HG03432 (cell line): ENCODE measurements around the gene IL18RAP.
A peak's percentile ranks its signal among the peaks of the same experiment; 100 is the strongest.

Experiments used
- ATAC-seq: cut with Tn5 transposase; IDR thresholded peaks from one replicate; pipeline ENCODE4 v1.9.1; 2021; ENCODE audit warnings: mild to moderate bottlenecking, moderate library complexity; ENCODE audit not compliant: unreplicated experiment

IL18RAP gene

DNA sequence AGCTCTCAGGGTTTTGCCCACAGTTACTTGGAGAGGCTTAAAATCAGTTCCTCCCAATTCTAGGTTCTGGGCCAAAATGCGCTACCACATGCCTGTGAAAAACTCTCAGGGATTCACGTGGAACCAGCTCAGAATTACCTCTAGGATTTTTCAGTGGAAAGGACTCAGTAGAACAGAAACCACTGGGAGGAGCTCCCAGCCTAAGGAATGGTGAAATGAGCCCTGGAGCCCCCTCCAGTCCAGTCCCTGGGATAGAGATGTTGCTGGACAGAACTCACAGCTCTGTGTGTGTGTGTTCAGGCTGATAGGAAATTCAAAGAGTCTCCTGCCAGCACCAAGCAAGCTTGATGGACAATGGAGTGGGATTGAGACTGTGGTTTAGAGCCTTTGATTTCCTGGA lies 29.0 kb downstream of the IL18RAP start:
- ATAC-seq: no peak

- no peak for ATAC-seq
Observed at GRCh38 chr2:102453501-102453900, 30.5 kb downstream of the IL18RAP start.

DNA sequence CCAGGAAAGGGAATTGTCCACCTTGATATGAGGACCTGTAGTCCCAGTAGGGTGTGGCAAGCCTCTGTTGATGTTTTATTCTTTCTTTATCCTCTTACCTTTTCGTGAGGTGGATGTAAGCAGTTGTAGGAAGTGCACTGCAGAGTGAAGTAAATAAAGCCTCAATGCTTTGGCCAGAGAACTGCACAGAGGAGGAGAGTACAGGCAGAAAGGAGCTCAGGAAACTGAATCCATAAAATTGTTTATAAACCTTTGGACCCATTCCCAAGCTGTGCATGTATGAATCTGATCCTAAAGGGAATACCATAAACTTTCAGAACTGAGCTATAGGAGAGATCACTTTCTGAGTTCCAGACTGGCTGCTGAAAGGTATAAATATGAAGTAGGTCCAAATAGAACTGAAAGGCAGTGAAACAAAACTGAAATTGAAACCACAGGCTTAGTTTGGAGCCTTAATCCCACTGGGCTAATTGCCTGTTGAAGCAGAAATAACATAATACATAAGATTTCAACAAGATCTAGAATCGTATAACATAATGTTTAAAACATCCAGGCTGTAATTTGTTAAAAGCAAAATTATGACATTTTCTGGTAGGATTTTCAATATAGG lies 32.2 kb downstream of the IL18RAP start:
- no peak for ATAC-seq

- no peak for ATAC-seq
Observed at GRCh38 chr2:102460467-102460866, 37.5 kb downstream of the IL18RAP start.

DNA sequence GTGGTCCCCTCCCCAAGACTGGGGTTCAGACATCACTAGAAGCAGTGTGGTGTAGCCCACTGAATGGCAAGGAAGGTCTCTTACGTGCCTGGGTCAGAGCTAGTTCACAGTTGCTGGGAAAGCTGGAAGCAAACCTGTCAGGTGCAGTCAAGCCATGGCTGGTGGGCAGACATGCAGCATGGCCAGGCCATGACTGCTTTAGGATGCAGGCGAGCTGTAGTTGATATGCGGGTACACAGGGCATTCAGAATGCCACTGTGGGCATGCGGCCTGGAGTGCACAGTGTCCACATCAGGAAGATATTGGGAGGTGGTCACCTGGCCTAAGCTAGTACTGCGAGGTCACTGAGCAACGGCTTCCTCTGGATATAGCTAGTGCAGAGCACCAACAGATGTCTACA lies 38.2 kb downstream of the IL18RAP start:
- ATAC-seq: no peak

DNA sequence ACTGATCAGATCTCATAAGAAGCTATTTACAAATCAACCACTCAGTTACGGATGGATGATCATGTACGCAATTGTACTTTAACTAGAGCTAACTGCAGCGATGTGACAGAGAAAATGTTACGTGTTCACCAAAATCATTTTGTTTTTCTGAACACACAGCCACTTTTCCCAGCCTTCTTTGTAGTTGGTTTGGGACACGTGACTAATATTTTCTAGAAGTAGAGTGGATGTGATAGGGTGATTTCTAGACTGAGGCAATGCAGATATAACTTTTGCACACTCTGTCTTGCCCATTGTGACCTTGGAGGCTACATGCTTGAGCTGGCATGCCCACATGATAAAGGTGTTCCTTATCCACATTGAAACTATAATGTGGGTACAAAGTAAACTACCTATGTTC lies 40.2 kb downstream of the IL18RAP start:
- ATAC-seq: no peak

GRCh38 chr2:102470168-102470567 lies 47.2 kb downstream of the IL18RAP start:
- no peak for ATAC-seq

DNA sequence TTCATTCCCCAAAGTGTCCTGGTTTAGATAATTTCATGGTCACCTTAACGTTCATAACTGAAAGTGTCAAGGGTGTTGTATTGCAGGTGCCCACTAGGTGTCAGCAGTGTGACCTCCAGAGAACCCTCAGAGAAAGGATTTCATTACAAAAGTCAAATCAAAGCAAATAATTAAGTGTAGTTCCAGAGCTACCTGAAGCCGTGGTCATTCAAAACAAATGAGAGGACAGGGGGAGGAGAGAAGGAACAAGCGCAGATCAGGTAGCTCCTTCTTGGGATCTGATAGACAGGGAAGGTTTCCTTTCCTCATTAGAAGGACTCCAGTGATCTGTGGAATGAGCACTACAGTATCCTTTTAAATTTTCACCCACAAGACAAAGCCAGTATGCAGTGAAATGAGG lies 50.1 kb downstream of the IL18RAP start, which contains the start of gene SLC9A4:
SLC9A4 (plus strand) TSS at position 207 of the 400 bp plus-strand sequence. CDS start 534 bp downstream, outside the sequence.
- peak; percentile 75 for ATAC-seq

DNA sequence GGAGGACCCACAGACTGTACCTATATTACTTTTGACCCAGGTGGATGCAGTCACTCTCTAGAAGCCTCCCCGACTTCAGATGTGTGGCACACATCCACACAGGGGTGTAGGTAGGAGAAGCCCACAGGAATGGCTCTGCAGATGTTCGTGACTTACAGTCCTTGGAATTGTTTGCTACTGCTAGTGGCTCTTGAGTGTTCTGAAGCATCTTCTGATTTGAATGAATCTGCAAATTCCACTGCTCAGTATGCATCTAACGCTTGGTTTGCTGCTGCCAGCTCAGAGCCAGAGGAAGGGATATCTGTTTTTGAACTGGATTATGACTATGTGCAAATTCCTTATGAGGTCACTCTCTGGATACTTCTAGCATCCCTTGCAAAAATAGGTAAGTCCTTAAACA lies 50.7 kb downstream of the IL18RAP start:
- no peak for ATAC-seq

- ATAC-seq: no peak
Observed at GRCh38 chr2:102474785-102475184, 51.8 kb downstream of the IL18RAP start.

- no peak for ATAC-seq
Observed at GRCh38 chr2:102478686-102479470, 55.9 kb downstream of the IL18RAP start.

- no peak for ATAC-seq
Observed at GRCh38 chr2:102480285-102481195, 57.6 kb downstream of the IL18RAP start.

DNA sequence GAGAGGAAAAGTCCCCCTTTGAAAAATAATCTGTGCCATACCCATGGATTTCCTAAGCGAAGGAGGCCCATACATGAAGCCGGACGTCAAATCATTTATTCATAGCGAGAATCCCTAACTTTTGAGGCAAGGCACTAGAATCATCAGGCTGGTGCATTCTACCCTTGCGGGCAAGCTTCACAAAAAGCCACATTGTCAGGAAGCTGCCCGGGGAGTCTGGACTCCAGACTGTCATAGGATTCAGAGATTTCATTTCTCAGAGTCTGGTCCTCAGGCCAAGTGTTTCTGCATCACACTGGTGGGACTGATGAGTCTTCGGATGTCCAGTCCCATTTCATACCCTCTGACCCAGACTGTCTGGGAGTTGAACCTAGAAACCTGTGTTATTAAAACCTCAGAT lies 59.0 kb downstream of the IL18RAP start:
- ATAC-seq: no peak

GRCh38 chr2:102483086-102483485 lies 60.1 kb downstream of the IL18RAP start:
- ATAC-seq: no peak

DNA sequence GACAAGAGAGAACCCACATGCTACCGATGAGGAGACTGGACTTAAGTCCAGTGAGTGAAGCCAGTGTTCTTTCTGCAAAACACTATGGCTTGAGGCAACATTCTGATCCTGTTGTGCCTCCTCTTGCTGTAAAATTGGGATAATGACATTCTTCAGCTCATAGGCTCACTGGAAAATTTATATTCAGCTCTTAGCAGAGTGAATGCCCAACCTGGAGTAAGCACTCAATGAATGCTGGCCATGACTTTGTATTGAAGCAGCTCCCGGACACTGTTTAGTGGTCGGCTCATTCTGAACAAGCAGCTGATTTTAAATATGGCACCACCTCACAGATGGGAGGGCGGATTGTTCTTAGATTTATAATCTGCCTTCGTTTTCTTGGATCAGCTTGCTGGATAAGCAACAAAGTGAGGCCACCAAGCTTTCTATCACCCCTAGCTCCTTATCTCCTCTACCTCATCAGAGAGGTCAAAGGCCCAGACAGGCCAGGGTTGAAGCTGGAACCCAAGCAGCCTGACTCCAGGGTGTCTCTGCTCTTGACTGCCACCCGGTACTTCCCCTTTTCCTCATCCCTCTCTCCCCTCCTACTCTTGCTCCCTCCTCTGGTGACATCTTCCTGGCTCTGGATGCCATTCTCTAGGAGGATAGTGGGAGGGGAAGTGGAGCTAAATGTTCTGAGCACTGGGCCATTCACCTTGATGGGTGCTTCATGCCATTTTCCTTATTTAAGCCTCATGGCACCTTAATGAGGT lies 61.5 kb downstream of the IL18RAP start:
- no peak for ATAC-seq

DNA sequence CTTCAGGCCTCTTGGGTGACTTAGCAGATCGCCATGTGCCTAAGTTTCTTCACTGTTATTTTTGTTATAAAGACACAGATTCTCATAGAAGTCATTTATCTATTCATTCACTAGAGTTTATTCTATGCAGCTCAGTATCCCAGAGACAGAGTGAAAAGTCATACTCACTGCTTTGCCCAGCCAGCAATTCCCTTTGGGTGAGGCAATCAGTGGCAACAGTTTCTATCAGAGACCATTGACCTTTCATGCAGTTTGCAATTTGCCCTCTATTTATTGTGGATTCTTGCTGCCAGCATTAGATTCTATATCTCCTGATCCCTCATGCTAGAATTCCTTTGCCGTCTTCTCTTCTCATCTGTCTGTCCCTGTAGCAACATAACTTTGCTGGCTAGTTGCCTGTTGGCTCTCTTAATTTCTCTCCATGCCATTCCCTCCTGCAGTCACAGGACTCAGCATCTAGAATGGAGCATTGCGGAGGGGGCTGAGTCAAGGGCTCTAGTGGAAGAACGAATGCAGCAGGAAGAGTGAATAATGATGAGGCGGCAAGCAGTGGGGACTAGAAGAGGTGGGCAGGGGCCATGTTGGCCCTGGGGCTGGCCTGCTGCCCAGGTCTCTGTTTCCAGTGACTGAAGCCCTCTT lies 62.3 kb downstream of the IL18RAP start:
- ATAC-seq: no peak

GRCh38 chr2:102486941-102487702 lies 64.2 kb downstream of the IL18RAP start:
- ATAC-seq: no peak

- no peak for ATAC-seq
Observed at GRCh38 chr2:102487761-102488462, 65.0 kb downstream of the IL18RAP start.

- no peak for ATAC-seq
Observed at GRCh38 chr2:102489646-102490045, 66.7 kb downstream of the IL18RAP start.
